HepG2 (cell line): ENCODE data around the gene RAB6A. TPM values are rescaled to one million over a fixed set of nuclear protein-coding genes. Genes with fewer than 3 reads are reported as not detected.

Experiments used
- ATAC-seq: fragments of 200-7000 bp; cut with Tn5 transposase; 3 replicates; pipeline ENCODE4 v1.9.1; 2020; ENCODE audit warnings: mild to moderate bottlenecking, moderate library complexity
- BruUV-seq: library from RNA; stranded (reverse); fragments of 400-500 nt; replicated peaks from 2 replicates; lab custom pipeline; 2021; lab: Mats Ljungman, UMichigan
- CTCF ChIA-PET: fragments of 300-600 bp; formaldehyde crosslinking; extraction: SDS; loops from one replicate; lab custom pipeline; 2021; ENCODE audit warnings: low total read pairs, inconsistent platforms, low intra/inter-chr PET ratio; lab: Yijun Ruan, JAX
- POLR2A ChIA-PET: fragments of 350-600 bp; sonication (Branson Sonifier 250); formaldehyde crosslinking; loops from one replicate; lab custom pipeline; 2020; ENCODE audit warnings: antibody characterized with exemption, inconsistent platforms; lab: Yijun Ruan, JAX
- DNase-seq: peaks from one replicate; pipeline ENCODE4 v3.0.0-alpha.2; 2015; ENCODE audit warnings: low spot score
- FAIRE-seq: peaks from 3 replicates; lab custom pipeline; 2011; peaks lifted over from hg19 to GRCh38; lab: Jason Lieb, UNC
- H2AFZ ChIP-seq: one replicate; pipeline ENCODE4 v1.6.1; 2011; ENCODE audit warnings: low read length, inconsistent platforms
- H3K27ac ChIP-seq: fragments of 300-600 bp; 3 replicates; pipeline ENCODE4 v1.8.0; 2011; ENCODE audit warnings: mixed run types, mild to moderate bottlenecking, mixed read lengths, low read length, inconsistent platforms; ENCODE audit not compliant: insufficient read depth; ENCODE audit errors: extremely low read length
- H3K27me3 ChIP-seq, 2 experiments: fragments of 200-600 bp in 1 of 2; 2 replicates in 1 of 2; 3 replicates in 1 of 2; pipeline versions ENCODE4 v1.6.0 to v1.8.0; 2011; ENCODE audit warnings: low read length in 2 of 2, mild to moderate bottlenecking in 2 of 2, moderate library complexity in 2 of 2, inconsistent platforms in 1 of 2; ENCODE audit not compliant: insufficient read depth in 2 of 2, control insufficient read depth in 1 of 2
- H3K36me3 ChIP-seq, 2 experiments: fragments of 200-600 bp in 1 of 2; replicated peaks in 1 of 2; 2 replicates in 1 of 2; 3 replicates in 1 of 2; pipeline versions ENCODE4 v1.5.1 to v1.8.0; 2011; ENCODE audit warnings: low read length in 2 of 2, inconsistent platforms in 1 of 2; ENCODE audit not compliant: insufficient read depth in 2 of 2, control insufficient read depth in 1 of 2
- H3K4me1 ChIP-seq: 2 replicates; pipeline ENCODE4 v1.5.1; 2012; ENCODE audit warnings: low read length, inconsistent platforms; ENCODE audit not compliant: insufficient read depth
- H3K4me2 ChIP-seq: 2 replicates; pipeline ENCODE4 v1.6.0; 2011; ENCODE audit warnings: low read depth, low read length, inconsistent platforms
- H3K4me3 ChIP-seq, 3 experiments: fragments of 200-600 bp in 1 of 3; sonication (generic), shearing (Covaris generic) in 1 of 3; replicated peaks in 1 of 3; 2 replicates each; pipeline ENCODE4 v1.5.1; 2011 to 2016; ENCODE audit warnings: low read length in 3 of 3, inconsistent platforms in 2 of 3, low read depth in 2 of 3, mild to moderate bottlenecking in 2 of 3, control low read depth in 1 of 3, mixed read lengths in 1 of 3; ENCODE audit not compliant: insufficient read depth in 1 of 3
- H3K79me2 ChIP-seq: one replicate; pipeline ENCODE4 v1.6.1; 2011; ENCODE audit warnings: low read length, inconsistent platforms; ENCODE audit not compliant: insufficient read depth
- H3K9ac ChIP-seq: 2 replicates; pipeline ENCODE4 v1.6.0; 2011; ENCODE audit warnings: mild to moderate bottlenecking, low read depth, low read length, inconsistent platforms; ENCODE audit not compliant: insufficient read depth
- H3K9me3 ChIP-seq: 2 replicates; pipeline ENCODE4 v1.5.1; 2012; ENCODE audit warnings: mild to moderate bottlenecking, low read length
- H4K20me1 ChIP-seq: 2 replicates; pipeline ENCODE4 v1.6.0; 2011; ENCODE audit warnings: inconsistent platforms, mild to moderate bottlenecking, low read length, moderate library complexity; ENCODE audit not compliant: insufficient read depth
- ARID5B ChIP-seq: IDR thresholded peaks from 2 replicates; pipeline ENCODE4 v1.4.0; 2020; ENCODE audit warnings: mild to moderate bottlenecking, missing genetic modification reagents
- HNRNPL ChIP-seq: fragments of 200-400 bp; formaldehyde crosslinking; IDR thresholded peaks from 2 replicates; pipeline ENCODE4 v1.6.1; 2017; ENCODE audit warnings: mild to moderate bottlenecking, low read depth, low read length
- NCOA2 ChIP-seq: sonication (generic); formaldehyde crosslinking; IDR thresholded peaks from 2 replicates; pipeline ENCODE4 v1.8.0; 2022; ENCODE audit warnings: inconsistent platforms
- RCOR2 ChIP-seq: IDR thresholded peaks from 2 replicates; pipeline ENCODE4 v1.6.1; 2016; ENCODE audit warnings: missing biosample characterization, missing genetic modification reagents
- TFAP4 ChIP-seq: sonication (generic); IDR thresholded peaks from 2 replicates; pipeline ENCODE4 v1.6.1; 2016; ENCODE audit warnings: low read depth, borderline replicate concordance
- YY1 ChIP-seq: IDR thresholded peaks from 2 replicates; pipeline ENCODE4 v1.6.1; 2011; ENCODE audit warnings: low read length, low read depth, moderate library complexity, mild to moderate bottlenecking; ENCODE audit not compliant: insufficient read depth, insufficient replicate concordance
- ZNF501 ChIP-seq: sonication (generic); formaldehyde crosslinking; IDR thresholded peaks from 2 replicates; pipeline ENCODE4 v1.5.1; 2020; ENCODE audit warnings: mild to moderate bottlenecking, moderate library complexity, missing genetic modification reagents
- ZNF543 ChIP-seq: sonication (generic); formaldehyde crosslinking; IDR thresholded peaks from 2 replicates; pipeline ENCODE4 v1.4.0; 2020; ENCODE audit warnings: mild to moderate bottlenecking, missing genetic modification reagents
- ZNF574 ChIP-seq: sonication (generic); formaldehyde crosslinking; IDR thresholded peaks from 2 replicates; pipeline ENCODE4 v1.4.0; 2020; ENCODE audit warnings: missing genetic modification reagents
- ZNF724P ChIP-seq: sonication (generic); formaldehyde crosslinking; IDR thresholded peaks from 2 replicates; pipeline ENCODE4 v1.8.0; 2022; ENCODE audit warnings: missing genetic modification reagents, borderline replicate concordance
- ZSCAN31 ChIP-seq: sonication (generic); formaldehyde crosslinking; IDR thresholded peaks from 2 replicates; pipeline ENCODE4 v1.5.0; 2020; ENCODE audit warnings: low read depth, mild to moderate bottlenecking, missing genetic modification reagents
- WGBS: methylation state at CpG from one replicate; pipeline ENCODE4 v1.1.6; 2017; ENCODE audit warnings: low lambda C conversion rate; 5-methylcytosine and 5-hydroxymethylcytosine counted together
- in situ Hi-C: cut with HindIII; loops from 2 replicates; pipeline ENCODE4 v1.10.0; 2017; ENCODE audit warnings: low pct_unique_long_range_greater_than_20kb; ENCODE audit not compliant: extremely low pct_ligation_motif_present
- intact Hi-C: fragments of 100-400 bp; cut with micrococcal nuclease; formaldehyde crosslinking; loops from one replicate; pipeline ENCODE4 v1.10.0; 2022; ENCODE audit not compliant: unreplicated experiment
- polyA plus RNA-seq, 8 experiments: library from polyadenylated mRNA; depleted of rRNA in 3 of 8; stranded (reverse) in 7 of 8; unstranded in 1 of 8; fragments of >200 nt; fragmentation: Illumina TruSeq in 4 of 8; extraction: Trizol in 4 of 8; gene quantifications; 2 replicates each; pipeline versions ENCODE4 v1.2.1 to v1.2.3, GENCODE V29; 2011 to 2016; ENCODE audit warnings: low read depth in 4 of 8, missing spikeins in 1 of 8, mixed read lengths in 1 of 8; ENCODE audit not compliant: insufficient read depth in 1 of 8
- total RNA-seq, 5 experiments: library from RNA; depleted of rRNA; stranded (reverse); fragments of >200 nt; fragmentation: Illumina TruSeq; extraction: Trizol; gene quantifications; 2 replicates each; pipeline ENCODE4 v1.2.3, GENCODE V29; 2016; ENCODE audit warnings: low read depth in 1 of 5

Gene RAB6A
- total and polyA plus RNA-seq, 2 of the 13 experiments (the other 11 are each of a cell fraction or from before 2014, with no cell fraction given): 74.3 to 121 TPM

- DNase-seq: peak; percentile 74
- TF ChIP-seq HNRNPL (0 out of 2 replicates have a peak, but pooled peaks have one; percentile 27), NCOA2 (CRISPR knock-in tag) (peak; percentile 54), ZSCAN31 (0 out of 2 replicates have a peak, but pooled peaks have one; percentile 64), ZNF501 (0 out of 2 replicates have a peak, but pooled peaks have one; percentile 6), ZNF724P (CRISPR knock-in tag) (no peak), ZNF574 (CRISPR knock-in tag) (0 out of 2 replicates have a peak, but pooled peaks have one; percentile 13), ZNF543 (CRISPR knock-in tag) (no peak), RCOR2 (CRISPR knock-in tag) (no peak), TFAP4 (peak; percentile 69; the same call in 1 of the 2 replicates), ARID5B (CRISPR knock-in tag) (peak; percentile 32; the same call in 1 of the 2 replicates), YY1 (peak; percentile 84)
Measured at GRCh38 chr11:73648571-73649046, 112.3 kb downstream of the RAB6A start.

More at GRCh38 chr11:73648571-73649046, 112.3 kb downstream of the RAB6A start:
- Histone ChIP-seq H3K4me1 (peaks cover 83% of the 10 kb centered on the region), H2AFZ (no peak overlapping the region), H3K27ac (peak overlapping the region; percentile 53), H3K4me3 (peak overlapping the region; percentile 57 to 76 (median 70)), H3K9me3 (no peaks in the 10 kb centered on the region), H3K79me2 (peaks cover 2% of the 10 kb centered on the region), H4K20me1 (no peaks in the 10 kb centered on the region), H3K27me3 (peaks cover 0 to 1% of the 10 kb centered on the region in 2 experiments; a peak in 2 of 5 replicates), H3K9ac (peak overlapping the region; percentile 68), H3K4me2 (peak overlapping the region; percentile 82), H3K36me3 (no peaks in the 10 kb centered on the region; a peak in 1 of 5 replicates)
- no TSS peak for BruUV-seq
- intact Hi-C loops: no loop called here
- ChIA-PET POLR2A (interaction anchor here (1.1 to 2.6 kb wide), 4 partner anchors 11 to 131 kb away, joined by 3 to 7 read pairs (median 4); no protein-coding TSS in a partner anchor), CTCF (no interaction called here)
- peak; percentile 76 for FAIRE-seq
- in situ Hi-C loops: no loop called here
- WGBS: 6% methylated on average over 7 of the region's 8 CpGs
- peak; percentile 5 for ATAC-seq
